Measurements from ENCODE around the gene NSUN5. TPM values are rescaled to one million over a fixed set of nuclear protein-coding genes. Genes with fewer than 3 reads are reported as not detected.
A peak's percentile ranks its signal among the peaks of the same experiment; 100 is the strongest.

NSUN5 gene
- polyA plus RNA-seq, 3 donors: 28.6 to 37.7 (median 31.3) TPM

- Histone ChIP-seq H3K4me3 (replicated peaks in 1 of 3; ENCODE audit: low read depth in 2 of 3, low read length in 3 of 3) (no peak overlapping the region), H2AFZ (ENCODE audit: insufficient read depth, low read depth, low read length, poor library complexity, severe bottlenecking) (no peak overlapping the region), H3K27ac (ENCODE audit: low read depth in 1 of 2, low read length in 2 of 2) (no peak overlapping the region), H3K36me3 (replicated peaks in 1 of 2; ENCODE audit: control insufficient read depth in 1 of 2, insufficient read depth in 2 of 2, low read length in 2 of 2) (no peaks in the 10 kb centered on the region), H3K27me3 (ENCODE audit: control insufficient read depth in 2 of 2, insufficient read depth in 2 of 2, low read length in 2 of 2) (no peaks in the 10 kb centered on the region), H3K9ac (ENCODE audit: insufficient read depth, low read length, poor library complexity, severe bottlenecking) (no peak overlapping the region), H3K4me1 (ENCODE audit: control insufficient read depth in 1 of 2, insufficient read depth in 2 of 2, low read length in 2 of 2) (no peaks in the 10 kb centered on the region), H3K9me3 (replicated peaks in 1 of 2; ENCODE audit: control insufficient read depth in 1 of 2, insufficient read depth in 1 of 2, low read length in 2 of 2) (peaks cover 0 to 8% of the 10 kb centered on the region in 2 donors), H3K4me2 (replicated peaks; ENCODE audit: extremely low read depth, low read length, poor library complexity, severe bottlenecking) (no peak overlapping the region), H4K20me1 (ENCODE audit: insufficient read depth, low read length) (no peaks in the 10 kb centered on the region), H3K79me2 (ENCODE audit: insufficient read depth, low read length) (no peaks in the 10 kb centered on the region)
- Mint-ChIP-seq H3K27me3 (ENCODE audit: low read depth in 3 of 3) (peaks cover 0 to 8% (median 2%) of the 10 kb centered on the region in 3 donors), H3K4me1 (no peaks in the 10 kb centered on the region), H3K36me3 (no peaks in the 10 kb centered on the region), H3K9me3 (peaks cover 6 to 12% (median 8%) of the 10 kb centered on the region in 7 donors), H3K4me3 (no peak overlapping the region), H3K27ac (peak overlapping the region in 2 of 7 donors; percentile 15 to 40)
- TF ChIP-seq CTCF (IDR thresholded peaks at IDR 0.05): no peak
- intact Hi-C loops (cut with micrococcal nuclease): no loop called here
- DNase-seq: no peak
- WGBS (ENCODE audit: insufficient coverage): no CpG with 5 or more reads among the region's 6 CpGs
Measured at GRCh38 chr7:73351447-73352167, 43.0 kb upstream of the NSUN5 start.

DNA sequence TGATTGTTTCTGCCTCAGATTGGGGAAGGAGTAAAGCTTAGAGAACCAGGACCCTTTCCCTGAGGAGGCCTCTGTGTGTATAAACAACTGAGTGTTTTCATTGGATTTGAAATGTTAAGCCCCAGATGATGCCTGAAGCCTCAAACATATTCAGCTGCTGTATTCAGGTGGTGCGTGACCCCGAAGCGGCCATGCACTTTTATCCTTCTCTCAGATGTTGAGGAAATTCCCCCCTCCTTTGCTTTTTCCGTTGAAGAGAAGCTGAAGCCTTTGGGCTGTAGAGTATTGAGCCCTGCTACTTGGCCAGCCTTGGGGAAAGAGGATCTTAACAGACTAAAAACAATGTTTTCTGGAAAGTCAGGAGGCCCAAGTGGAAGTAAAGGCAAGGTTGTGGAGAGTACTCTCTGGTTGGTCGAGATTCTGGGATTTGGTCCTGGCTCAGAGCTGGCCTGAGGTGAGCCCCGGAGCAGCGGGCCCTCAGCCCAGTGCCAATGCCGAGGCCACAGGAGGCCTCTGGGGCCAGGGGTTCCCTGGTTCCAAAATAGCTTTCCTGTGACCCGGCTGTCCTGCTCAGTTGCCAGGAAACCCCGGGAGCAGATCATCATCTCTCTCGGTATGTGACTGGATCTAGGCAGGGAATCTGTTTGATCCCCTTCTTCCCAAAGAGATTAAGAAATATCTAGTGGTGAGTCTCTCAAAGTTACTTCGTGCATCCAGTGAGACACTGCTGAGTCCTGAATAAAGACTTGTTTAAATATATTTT lies 41.9 kb upstream of the NSUN5 start:
- WGBS (ENCODE audit: insufficient coverage): 98% methylated on average over 5 of the region's 12 CpGs
- TF ChIP-seq CTCF (IDR thresholded peaks at IDR 0.05): no peak
- no peaks in the 10 kb centered on the region for H3K79me2 ChIP-seq (ENCODE audit: insufficient read depth, low read length)
- H4K20me1 ChIP-seq (ENCODE audit: insufficient read depth, low read length): no peaks in the 10 kb centered on the region
- Mint-ChIP-seq H3K27ac (no peak overlapping the region), H3K27me3 (ENCODE audit: low read depth in 3 of 3) (peaks cover 3 to 12% (median 3%) of the 10 kb centered on the region in 3 donors), H3K4me1 (no peaks in the 10 kb centered on the region), H3K9me3 (peaks cover 6 to 12% (median 8%) of the 10 kb centered on the region in 7 donors), H3K36me3 (no peaks in the 10 kb centered on the region), H3K4me3 (no peak overlapping the region)
- peaks cover 0 to 8% of the 10 kb centered on the region in 2 donors for H3K9me3 ChIP-seq (replicated peaks in 1 of 2; ENCODE audit: control insufficient read depth in 1 of 2, insufficient read depth in 1 of 2, low read length in 2 of 2)
- DNase-seq: no peak
- no peak overlapping the region for H2AFZ ChIP-seq (ENCODE audit: insufficient read depth, low read depth, low read length, poor library complexity, severe bottlenecking)
- intact Hi-C loops (cut with micrococcal nuclease): no loop called here
- H3K4me1 ChIP-seq (ENCODE audit: control insufficient read depth in 1 of 2, insufficient read depth in 2 of 2, low read length in 2 of 2): no peaks in the 10 kb centered on the region
- H3K27ac ChIP-seq (ENCODE audit: low read depth in 1 of 2, low read length in 2 of 2): no peak overlapping the region
- H3K9ac ChIP-seq (ENCODE audit: insufficient read depth, low read length, poor library complexity, severe bottlenecking): no peak overlapping the region
- H3K4me3 ChIP-seq (replicated peaks in 1 of 3; ENCODE audit: low read depth in 2 of 3, low read length in 3 of 3): no peak overlapping the region
- H3K36me3 ChIP-seq (replicated peaks in 1 of 2; ENCODE audit: control insufficient read depth in 1 of 2, insufficient read depth in 2 of 2, low read length in 2 of 2): no peaks in the 10 kb centered on the region
- no peak overlapping the region for H3K4me2 ChIP-seq (replicated peaks; ENCODE audit: extremely low read depth, low read length, poor library complexity, severe bottlenecking)
- no peaks in the 10 kb centered on the region for H3K27me3 ChIP-seq (ENCODE audit: control insufficient read depth in 2 of 2, insufficient read depth in 2 of 2, low read length in 2 of 2)
